Upper lobe of left lung (tissue), 4 donors: ENCODE measurements around the gene SV2C.

ENCODE experiments used
- POLR2A ChIP-seq, 4 donors: fragments of 450-650 bp; IDR thresholded peaks; one replicate each; pipeline ENCODE4 v1.5.1; 2016 to 2017; ENCODE audit warnings: antibody characterized with exemption in 4 of 4, mild to moderate bottlenecking in 2 of 4
- POLR2AphosphoS5 ChIP-seq, 2 donors: sonication (generic); formaldehyde crosslinking; IDR thresholded peaks; one replicate each; pipeline ENCODE4 v1.5.1; 2017; ENCODE audit warnings: antibody characterized with exemption in 2 of 2
- TF ChIP-seq, protein P1 (sequence below), 6 experiments: fragments of 450-650 bp in 4 of 6; fragments of 200-600 bp in 2 of 6; sonication (generic) in 2 of 6; IDR thresholded peaks; one replicate each; pipeline ENCODE4 v1.5.1; 2016 to 2019; ENCODE audit warnings: antibody characterized with exemption in 6 of 6

DNA sequence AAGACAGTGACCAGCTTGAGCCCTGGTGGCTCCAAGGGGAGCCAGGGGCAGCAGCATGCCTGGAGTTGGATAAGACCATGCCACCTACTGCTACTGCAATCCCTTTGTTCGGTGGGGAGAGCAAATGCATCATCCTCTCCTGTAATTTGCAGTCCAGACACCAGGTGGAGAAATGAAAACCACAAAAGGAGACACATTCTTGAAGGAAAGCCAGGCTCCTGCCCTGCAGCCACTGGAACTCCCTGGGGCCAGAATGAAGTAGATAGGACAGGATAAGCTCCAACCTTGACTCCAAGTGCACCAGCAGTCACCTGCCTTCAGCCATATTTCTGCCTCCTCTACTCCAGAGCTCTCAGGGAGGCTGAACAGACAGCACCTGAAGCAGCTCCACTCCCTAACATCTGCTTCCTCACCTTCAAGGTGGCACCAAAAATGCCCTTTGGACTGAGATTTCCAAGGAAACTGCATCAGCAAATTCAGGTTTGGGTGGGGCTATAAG lies 254.8 kb downstream of the SV2C start:
- TF ChIP-seq POLR2A (IDR thresholded peaks at IDR 0.05) = no peak
- TF ChIP-seq, protein P1, sequence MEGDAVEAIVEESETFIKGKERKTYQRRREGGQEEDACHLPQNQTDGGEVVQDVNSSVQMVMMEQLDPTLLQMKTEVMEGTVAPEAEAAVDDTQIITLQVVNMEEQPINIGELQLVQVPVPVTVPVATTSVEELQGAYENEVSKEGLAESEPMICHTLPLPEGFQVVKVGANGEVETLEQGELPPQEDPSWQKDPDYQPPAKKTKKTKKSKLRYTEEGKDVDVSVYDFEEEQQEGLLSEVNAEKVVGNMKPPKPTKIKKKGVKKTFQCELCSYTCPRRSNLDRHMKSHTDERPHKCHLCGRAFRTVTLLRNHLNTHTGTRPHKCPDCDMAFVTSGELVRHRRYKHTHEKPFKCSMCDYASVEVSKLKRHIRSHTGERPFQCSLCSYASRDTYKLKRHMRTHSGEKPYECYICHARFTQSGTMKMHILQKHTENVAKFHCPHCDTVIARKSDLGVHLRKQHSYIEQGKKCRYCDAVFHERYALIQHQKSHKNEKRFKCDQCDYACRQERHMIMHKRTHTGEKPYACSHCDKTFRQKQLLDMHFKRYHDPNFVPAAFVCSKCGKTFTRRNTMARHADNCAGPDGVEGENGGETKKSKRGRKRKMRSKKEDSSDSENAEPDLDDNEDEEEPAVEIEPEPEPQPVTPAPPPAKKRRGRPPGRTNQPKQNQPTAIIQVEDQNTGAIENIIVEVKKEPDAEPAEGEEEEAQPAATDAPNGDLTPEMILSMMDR (IDR thresholded peaks at IDR 0.05) = peak; percentile 17 to 73 (median 52)
- no peak for TF ChIP-seq POLR2AphosphoS5 (IDR thresholded peaks at IDR 0.05)
